Prostate gland (tissue), 2 donors: ENCODE data around the gene DPH1. TPM values are rescaled to one million over a fixed set of nuclear protein-coding genes. Genes with fewer than 3 reads are reported as not detected.

Experiments
- DNase-seq: peaks from one replicate; pipeline ENCODE4 v3.0.0-alpha.2; 2019; ENCODE audit warnings: low spot score
- H3K27ac ChIP-seq, 2 donors: fragments of 200-600 bp; sonication (generic); 2 replicates each; pipeline ENCODE4 v1.5.1; 2017 to 2019
- H3K27me3 ChIP-seq: fragments of 200-600 bp; sonication (generic); replicated peaks from 2 replicates; pipeline ENCODE4 v1.5.1; 2019; ENCODE audit not compliant: insufficient read depth
- H3K36me3 ChIP-seq, 2 donors: fragments of 200-600 bp; sonication (generic); 1 replicate in 1 of 2; 2 replicates in 1 of 2; pipeline versions ENCODE4 v1.5.1 to v1.8.1; 2017 to 2019
- H3K4me1 ChIP-seq: fragments of 200-600 bp; sonication (generic); replicated peaks from 2 replicates; pipeline ENCODE4 v1.5.1; 2019
- H3K4me3 ChIP-seq, 2 donors: fragments of 200-600 bp; sonication (generic); 2 replicates each; pipeline ENCODE4 v1.5.1; 2017 to 2019
- H3K9me3 ChIP-seq: fragments of 200-600 bp; sonication (generic); 2 replicates; pipeline ENCODE4 v1.5.1; 2017
- CTCF ChIP-seq, 4 experiments: fragments of 200-600 bp in 2 of 4; fragments of 450-650 bp in 2 of 4; sonication (generic) in 2 of 4; IDR thresholded peaks; 1 replicate in 3 of 4; 2 replicates in 1 of 4; pipeline ENCODE4 v1.5.1; 2016 to 2019; ENCODE audit warnings: antibody characterized with exemption in 4 of 4, mild to moderate bottlenecking in 2 of 4, moderate library complexity in 2 of 4
- POLR2A ChIP-seq: fragments of 450-650 bp; IDR thresholded peaks from one replicate; pipeline ENCODE4 v1.6.1; 2016; ENCODE audit warnings: antibody characterized with exemption, mild to moderate bottlenecking
- POLR2AphosphoS5 ChIP-seq: sonication (generic); formaldehyde crosslinking; IDR thresholded peaks from one replicate; pipeline ENCODE4 v1.6.1; 2017; ENCODE audit warnings: antibody characterized with exemption
- WGBS: methylation state at CpG from one replicate; pipeline ENCODE4 v1.1.5; 2018; 5-methylcytosine and 5-hydroxymethylcytosine counted together
- intact Hi-C: fragments of 100-400 bp; cut with DNase I; formaldehyde crosslinking; loops from one replicate; pipeline ENCODE4 v1.14.2; 2022
- total RNA-seq, 2 donors: library from RNA; depleted of rRNA; stranded (reverse); fragments of >200 nt; gene quantifications; one replicate each; pipeline ENCODE4 v1.1.0, GENCODE V29; 2016

Gene DPH1
- total RNA-seq, 2 donors from 2014 or later, result 61.4 to 84.1 TPM

DNA sequence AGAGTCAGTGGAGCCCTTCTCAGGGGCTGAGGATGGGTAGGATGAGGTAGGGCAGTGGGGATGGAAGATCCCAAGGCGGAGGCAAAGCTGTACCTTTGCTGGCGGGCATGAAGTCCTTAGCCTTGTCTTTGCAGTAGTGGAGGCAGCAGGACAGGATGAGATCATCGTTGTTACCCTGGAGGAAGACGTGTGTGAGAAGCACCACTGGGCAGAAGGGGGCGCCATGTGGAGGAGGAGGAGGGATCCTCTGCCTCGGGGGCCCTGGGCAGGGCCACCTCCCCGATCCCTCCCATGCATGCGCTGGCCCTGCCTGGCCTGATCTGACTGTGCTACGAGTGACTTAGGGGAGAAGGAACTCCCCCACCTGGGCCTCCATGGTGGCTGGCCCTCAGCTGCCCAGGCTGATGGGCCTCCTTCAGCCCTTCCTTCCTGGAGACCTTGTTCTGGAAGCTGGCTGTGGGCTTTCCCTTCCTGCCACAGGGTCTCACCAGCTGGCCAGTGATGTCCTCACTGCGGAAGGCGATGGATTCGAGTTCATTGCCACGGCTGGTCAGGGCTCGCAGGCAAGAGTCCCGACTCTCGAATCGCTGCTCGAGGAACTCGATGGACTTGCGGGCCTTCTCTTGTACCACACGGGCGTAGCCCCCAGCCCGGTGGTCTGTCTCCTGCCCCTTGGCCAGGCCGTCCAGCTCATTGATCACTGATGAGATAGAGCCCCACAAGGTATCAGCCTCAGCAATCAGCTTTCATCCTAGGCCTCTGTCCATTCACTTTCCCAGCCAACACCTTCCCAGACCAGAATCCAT is 35.2 kb downstream of the DPH1 start:
- H3K36me3 ChIP-seq, result no peaks in the 10 kb centered on the region
- 80% methylated on average over 24 of the region's 24 CpGs for WGBS
- H3K27me3 ChIP-seq, result no peaks in the 10 kb centered on the region
- H3K9me3 ChIP-seq, result no peaks in the 10 kb centered on the region
- peak overlapping the region; percentile 75 to 82 for H3K27ac ChIP-seq
- H3K4me1 ChIP-seq, result peaks cover 4% of the 10 kb centered on the region
- DNase-seq, result no peak
- intact Hi-C loops, result no loop called here
- TF ChIP-seq CTCF (IDR thresholded peaks at IDR 0.05), result peak in 1 of 4 experiments; percentile 29
- TF ChIP-seq POLR2A, result no peak
- no peak overlapping the region for H3K4me3 ChIP-seq

GRCh38 chr17:2065949-2066400 is 36.0 kb downstream of the DPH1 start:
- H3K4me1 ChIP-seq, result peaks cover 5% of the 10 kb centered on the region
- TF ChIP-seq CTCF (IDR thresholded peaks at IDR 0.05), result no peak
- peak overlapping the region; percentile 75 to 82 for H3K27ac ChIP-seq
- DNase-seq, result no peak
- WGBS, result 80% methylated on average over 10 of the region's 10 CpGs
- no peaks in the 10 kb centered on the region for H3K36me3 ChIP-seq
- no peak overlapping the region for H3K4me3 ChIP-seq
- H3K27me3 ChIP-seq, result no peaks in the 10 kb centered on the region
- intact Hi-C loops, result no loop called here
- no peaks in the 10 kb centered on the region for H3K9me3 ChIP-seq

- no peak for DNase-seq
- H3K4me3 ChIP-seq, result no peak overlapping the region
- H3K4me1 ChIP-seq, result peaks cover 6% of the 10 kb centered on the region
- peak overlapping the region; percentile 56 to 75 for H3K27ac ChIP-seq
- no peak for TF ChIP-seq POLR2AphosphoS5
- TF ChIP-seq CTCF (IDR thresholded peaks at IDR 0.05), result no peak
- TF ChIP-seq POLR2A, result no peak
- no peaks in the 10 kb centered on the region for H3K36me3 ChIP-seq
- WGBS, result 40% methylated on average over 14 of the region's 14 CpGs
- no peaks in the 10 kb centered on the region for H3K9me3 ChIP-seq
- intact Hi-C loops, result no loop called here
- no peaks in the 10 kb centered on the region for H3K27me3 ChIP-seq
These were observed 37.2 kb downstream of the DPH1 start for GRCh38 chr17:2067048-2067561.

DNA sequence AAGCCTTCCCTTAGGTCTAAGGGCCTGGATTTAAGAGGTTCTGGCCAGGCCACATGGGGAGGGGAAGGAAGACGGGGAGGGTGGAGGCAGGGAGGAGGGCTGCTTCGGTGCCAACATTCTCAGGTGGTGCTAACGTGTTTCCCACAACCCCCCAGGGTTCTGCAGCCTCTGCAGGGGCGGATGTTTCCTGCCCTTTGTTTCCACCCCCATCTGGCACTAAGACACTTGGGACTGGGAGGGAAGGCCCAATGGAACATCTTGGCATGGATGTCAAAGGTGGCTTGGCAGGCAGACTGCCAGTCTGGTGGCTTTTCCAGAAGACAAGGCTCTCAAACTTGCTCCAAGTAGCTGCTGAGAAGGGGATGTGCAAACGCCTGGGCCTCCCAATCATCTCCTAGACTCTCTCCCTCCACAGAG is 37.7 kb downstream of the DPH1 start:
- TF ChIP-seq POLR2A (no peak), CTCF (IDR thresholded peaks at IDR 0.05) (no peak), POLR2AphosphoS5 (peak; percentile 41)
- Histone ChIP-seq H3K36me3 (no peaks in the 10 kb centered on the region), H3K4me3 (no peak overlapping the region), H3K9me3 (no peaks in the 10 kb centered on the region), H3K4me1 (peaks cover 6% of the 10 kb centered on the region), H3K27ac (peak overlapping the region; percentile 56 to 75), H3K27me3 (no peaks in the 10 kb centered on the region)
- DNase-seq, result no peak
- intact Hi-C loops, result no loop called here
- 10% methylated on average over 5 of the region's 5 CpGs for WGBS

GRCh38 chr17:2068031-2068518 is 38.1 kb downstream of the DPH1 start:
- Histone ChIP-seq H3K27me3 (no peaks in the 10 kb centered on the region), H3K36me3 (no peaks in the 10 kb centered on the region), H3K4me1 (peaks cover 6% of the 10 kb centered on the region), H3K27ac (peak overlapping the region; percentile 56 to 75), H3K4me3 (no peak overlapping the region), H3K9me3 (no peaks in the 10 kb centered on the region)
- 37% methylated on average over 6 of the region's 6 CpGs for WGBS
- no peak for DNase-seq
- TF ChIP-seq CTCF (IDR thresholded peaks at IDR 0.05) (no peak), POLR2AphosphoS5 (no peak), POLR2A (no peak)
- intact Hi-C loops, result no loop called here
